ENCODE results near the gene GPR108.
"Not testable (repeated sequence)": the region's sequence is repeated elsewhere in the genome, so short reads cannot be mapped to it uniquely, and the experiment has no call there.

The GPR108 gene

GRCh38 chr19:6751189-6751588 lies 13.8 kb upstream of the GPR108 start:
- H3K9me3 ChIP-seq (ENCODE audit: insufficient read depth, low read depth, low read length): peaks cover 5% of the 10 kb centered on the region
- H2AFZ ChIP-seq (ENCODE audit: insufficient read depth, low read length, poor library complexity): no peak overlapping the region
- H3K18ac ChIP-seq (ENCODE audit: low read length): no peak overlapping the region
- no peak overlapping the region for H3K4ac ChIP-seq (ENCODE audit: low read depth, low read length)
- no peak overlapping the region for H3K9ac ChIP-seq (ENCODE audit: low read length)
- H4K8ac ChIP-seq (ENCODE audit: low read depth, low read length): no peak overlapping the region
- H3K14ac ChIP-seq (ENCODE audit: low read length): no peak overlapping the region
- no CpG with 5 or more reads among the region's 16 CpGs for WGBS (ENCODE audit: extremely low coverage, insufficient coverage, insufficient read length)
- H2AK5ac ChIP-seq (ENCODE audit: low read length): no peak overlapping the region
- H3K79me1 ChIP-seq (ENCODE audit: low read length): no peaks in the 10 kb centered on the region
- no peak overlapping the region for H2BK120ac ChIP-seq (ENCODE audit: insufficient read depth, low read length, poor library complexity)
- no peaks in the 10 kb centered on the region for H3K79me2 ChIP-seq (ENCODE audit: control insufficient read depth, insufficient read depth, low read length, poor library complexity)
- H3K36me3 ChIP-seq (ENCODE audit: control insufficient read depth in 1 of 2, insufficient read depth in 2 of 2, low read length in 2 of 2): peaks cover 71 to 75% of the 10 kb centered on the region in 2 experiments
- H3K27me3 ChIP-seq (ENCODE audit: insufficient read depth, low read length): no peaks in the 10 kb centered on the region
- H4K91ac ChIP-seq (ENCODE audit: low read depth, low read length): no peak overlapping the region
- no peak overlapping the region for H4K12ac ChIP-seq (ENCODE audit: low read depth, low read length)
- no peak overlapping the region for H3K27ac ChIP-seq (ENCODE audit: low read depth, low read length)
- no peak overlapping the region for H3K4me2 ChIP-seq (ENCODE audit: low read length)
- no peak overlapping the region for H3K23ac ChIP-seq (ENCODE audit: low read length)
- H3K4me1 ChIP-seq (ENCODE audit: control insufficient read depth in 1 of 2, insufficient read depth in 2 of 2, low read length in 2 of 2): peaks cover 3% of the 10 kb centered on the region in 2 experiments
- H2BK5ac ChIP-seq (ENCODE audit: low read depth, low read length, poor library complexity): no peak overlapping the region
- peak; percentile 61 to 73 for DNase-seq
- no peak overlapping the region for H3K4me3 ChIP-seq (ENCODE audit: low read depth, low read length)
- H2BK12ac ChIP-seq (ENCODE audit: low read length): no peak overlapping the region

- H3K27ac ChIP-seq (ENCODE audit: low read depth, low read length): no peak overlapping the region
- no peak overlapping the region for H4K12ac ChIP-seq (ENCODE audit: low read depth, low read length)
- no peaks in the 10 kb centered on the region for H3K79me1 ChIP-seq (ENCODE audit: low read length)
- H3K23ac ChIP-seq (ENCODE audit: low read length): no peak overlapping the region
- DNase-seq: no peak
- peaks cover 3% of the 10 kb centered on the region in 2 experiments for H3K4me1 ChIP-seq (ENCODE audit: control insufficient read depth in 1 of 2, insufficient read depth in 2 of 2, low read length in 2 of 2)
- H3K27me3 ChIP-seq (ENCODE audit: insufficient read depth, low read length): no peaks in the 10 kb centered on the region
- no peak overlapping the region for H3K4ac ChIP-seq (ENCODE audit: low read depth, low read length)
- H2AFZ ChIP-seq (ENCODE audit: insufficient read depth, low read length, poor library complexity): no peak overlapping the region
- H3K18ac ChIP-seq (ENCODE audit: low read length): no peak overlapping the region
- no peak overlapping the region for H3K4me3 ChIP-seq (ENCODE audit: low read depth, low read length)
- whole genome bisulfite sequencing (ENCODE audit: extremely low coverage, insufficient coverage, insufficient read length): no CpG with 5 or more reads among the region's 20 CpGs
- no peak overlapping the region for H2AK5ac ChIP-seq (ENCODE audit: low read length)
- H3K9ac ChIP-seq (ENCODE audit: low read length): no peak overlapping the region
- H3K36me3 ChIP-seq (ENCODE audit: control insufficient read depth in 1 of 2, insufficient read depth in 2 of 2, low read length in 2 of 2): peaks cover 74 to 85% of the 10 kb centered on the region in 2 experiments
- no peak overlapping the region for H3K4me2 ChIP-seq (ENCODE audit: low read length)
- H3K9me3 ChIP-seq (ENCODE audit: insufficient read depth, low read depth, low read length): peaks cover 5% of the 10 kb centered on the region
- H4K8ac ChIP-seq (ENCODE audit: low read depth, low read length): no peak overlapping the region
- H4K91ac ChIP-seq (ENCODE audit: low read depth, low read length): no peak overlapping the region
- H2BK120ac ChIP-seq (ENCODE audit: insufficient read depth, low read length, poor library complexity): no peak overlapping the region
- no peaks in the 10 kb centered on the region for H3K79me2 ChIP-seq (ENCODE audit: control insufficient read depth, insufficient read depth, low read length, poor library complexity)
- no peak overlapping the region for H2BK5ac ChIP-seq (ENCODE audit: low read depth, low read length, poor library complexity)
- H2BK12ac ChIP-seq (ENCODE audit: low read length): no peak overlapping the region
- no peak overlapping the region for H3K14ac ChIP-seq (ENCODE audit: low read length)
Observed at GRCh38 chr19:6750062-6750461, 12.7 kb upstream of the GPR108 start.

GRCh38 chr19:6748543-6748942 lies 11.2 kb upstream of the GPR108 start:
- Histone ChIP-seq H3K4me1 (ENCODE audit: control insufficient read depth in 1 of 2, insufficient read depth in 2 of 2, low read length in 2 of 2) (peaks cover 15% of the 10 kb centered on the region in 2 experiments), H3K79me1 (ENCODE audit: low read length) (peaks cover 12% of the 10 kb centered on the region), H3K36me3 (ENCODE audit: control insufficient read depth in 1 of 2, insufficient read depth in 2 of 2, low read length in 2 of 2) (peaks cover 74 to 84% of the 10 kb centered on the region in 2 experiments)
- not testable (repeated sequence) for H4K12ac ChIP-seq (ENCODE audit: low read depth, low read length); H3K27ac ChIP-seq (ENCODE audit: low read depth, low read length); H3K9me3 ChIP-seq (ENCODE audit: insufficient read depth, low read depth, low read length); H3K18ac ChIP-seq (ENCODE audit: low read length); H3K27me3 ChIP-seq (ENCODE audit: insufficient read depth, low read length); H3K4me2 ChIP-seq (ENCODE audit: low read length); H3K79me2 ChIP-seq (ENCODE audit: control insufficient read depth, insufficient read depth, low read length, poor library complexity); H3K9ac ChIP-seq (ENCODE audit: low read length); H3K4me3 ChIP-seq (ENCODE audit: low read depth, low read length); H3K23ac ChIP-seq (ENCODE audit: low read length); H4K8ac ChIP-seq (ENCODE audit: low read depth, low read length); H3K14ac ChIP-seq (ENCODE audit: low read length); H2AFZ ChIP-seq (ENCODE audit: insufficient read depth, low read length, poor library complexity); H4K91ac ChIP-seq (ENCODE audit: low read depth, low read length); H3K4ac ChIP-seq (ENCODE audit: low read depth, low read length); H2BK120ac ChIP-seq (ENCODE audit: insufficient read depth, low read length, poor library complexity); H2BK12ac ChIP-seq (ENCODE audit: low read length); H2AK5ac ChIP-seq (ENCODE audit: low read length); H2BK5ac ChIP-seq (ENCODE audit: low read depth, low read length, poor library complexity)
- WGBS (ENCODE audit: extremely low coverage, insufficient coverage, insufficient read length): no CpG with 5 or more reads among the region's 10 CpGs
- peak; percentile 57 to 65 for DNase-seq

- DNase-seq: no peak
- no peak overlapping the region for H3K4ac ChIP-seq (ENCODE audit: low read depth, low read length)
- H3K79me1 ChIP-seq (ENCODE audit: low read length): peaks cover 18% of the 10 kb centered on the region
- no peak overlapping the region for H3K4me2 ChIP-seq (ENCODE audit: low read length)
- no peak overlapping the region for H4K8ac ChIP-seq (ENCODE audit: low read depth, low read length)
- H3K4me3 ChIP-seq (ENCODE audit: low read depth, low read length): no peak overlapping the region
- no peak overlapping the region for H2AFZ ChIP-seq (ENCODE audit: insufficient read depth, low read length, poor library complexity)
- H4K91ac ChIP-seq (ENCODE audit: low read depth, low read length): no peak overlapping the region
- no peak overlapping the region for H2AK5ac ChIP-seq (ENCODE audit: low read length)
- peaks cover 6% of the 10 kb centered on the region for H3K79me2 ChIP-seq (ENCODE audit: control insufficient read depth, insufficient read depth, low read length, poor library complexity)
- H3K9ac ChIP-seq (ENCODE audit: low read length): no peak overlapping the region
- peaks cover 58 to 68% of the 10 kb centered on the region in 2 experiments for H3K36me3 ChIP-seq (ENCODE audit: control insufficient read depth in 1 of 2, insufficient read depth in 2 of 2, low read length in 2 of 2)
- peaks cover 27% of the 10 kb centered on the region in 2 experiments for H3K4me1 ChIP-seq (ENCODE audit: control insufficient read depth in 1 of 2, insufficient read depth in 2 of 2, low read length in 2 of 2)
- H3K14ac ChIP-seq (ENCODE audit: low read length): no peak overlapping the region
- peaks cover 3% of the 10 kb centered on the region for H3K9me3 ChIP-seq (ENCODE audit: insufficient read depth, low read depth, low read length)
- no peak overlapping the region for H2BK12ac ChIP-seq (ENCODE audit: low read length)
- no peak overlapping the region for H4K12ac ChIP-seq (ENCODE audit: low read depth, low read length)
- H3K27ac ChIP-seq (ENCODE audit: low read depth, low read length): no peak overlapping the region
- no peak overlapping the region for H3K23ac ChIP-seq (ENCODE audit: low read length)
- H2BK120ac ChIP-seq (ENCODE audit: insufficient read depth, low read length, poor library complexity): no peak overlapping the region
- no peak overlapping the region for H2BK5ac ChIP-seq (ENCODE audit: low read depth, low read length, poor library complexity)
- no CpG with 5 or more reads among the region's 24 CpGs for WGBS (ENCODE audit: extremely low coverage, insufficient coverage, insufficient read length)
- no peaks in the 10 kb centered on the region for H3K27me3 ChIP-seq (ENCODE audit: insufficient read depth, low read length)
- H3K18ac ChIP-seq (ENCODE audit: low read length): peak overlapping the region; percentile 3
Observed at GRCh38 chr19:6745965-6746364, 8.6 kb upstream of the GPR108 start.

Measured in trophoblast cell (in vitro differentiated cells and primary cell).